RPMI8226 (cell line): ENCODE measurements around the gene UBXN10.
A peak's percentile ranks its signal among the peaks of the same experiment; 100 is the strongest.

Source experiments
- DNase-seq: peaks from one replicate; pipeline ENCODE4 v3.0.0-alpha.2; 2015

The UBXN10 gene

GRCh38 chr1:20184997-20185833 lies 681 bp upstream of the UBXN10 start:
- DNase-seq: no peak

GRCh38 chr1:20187103-20187812 lies 1.4 kb downstream of the UBXN10 start:
- no peak for DNase-seq

GRCh38 chr1:20187813-20188454 lies 2.0 kb downstream of the UBXN10 start:
- no peak for DNase-seq

DNA sequence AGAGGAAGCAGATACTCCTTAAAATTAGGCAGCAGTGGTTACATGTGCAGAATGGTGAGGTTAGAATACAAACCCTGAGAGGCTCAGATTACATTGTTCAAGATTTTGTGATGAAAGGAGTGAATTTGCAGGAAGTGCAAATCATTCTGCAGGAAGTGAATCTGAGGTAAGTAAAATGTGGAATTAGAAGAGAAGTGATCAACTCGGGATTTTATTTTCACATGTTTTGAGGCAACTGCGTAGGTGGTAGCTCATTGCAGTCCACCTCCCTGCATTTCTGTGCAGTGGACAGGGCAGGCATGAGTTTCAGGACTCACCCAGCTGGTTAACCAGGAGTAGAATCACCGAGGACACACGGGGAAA lies 2.5 kb downstream of the UBXN10 start:
- DNase-seq: no peak

- no peak for DNase-seq
Observed at GRCh38 chr1:20189664-20190063, 3.8 kb downstream of the UBXN10 start.

GRCh38 chr1:20190256-20191160 lies 4.6 kb downstream of the UBXN10 start:
- no peak for DNase-seq

GRCh38 chr1:20191266-20191825 lies 5.5 kb downstream of the UBXN10 start:
- no peak for DNase-seq

DNA sequence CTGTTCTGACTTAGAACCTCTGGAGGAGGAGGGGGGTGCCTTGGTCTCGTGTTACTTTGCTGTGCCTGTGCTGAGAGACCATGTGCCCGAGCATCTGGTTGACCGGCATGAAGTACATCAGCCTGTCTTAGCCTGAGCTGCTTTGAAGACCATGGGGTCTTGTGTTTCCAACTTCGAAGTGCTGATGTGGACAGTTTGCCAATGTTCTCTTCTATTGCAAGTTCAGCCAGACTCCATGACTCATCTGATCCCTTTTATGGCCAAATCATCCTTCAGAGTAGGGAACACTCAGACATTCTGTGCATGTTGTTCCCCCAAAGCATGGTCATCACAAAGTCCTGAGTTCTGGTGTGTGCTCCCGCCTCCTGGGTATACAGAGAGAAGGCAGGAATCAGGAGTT lies 6.5 kb downstream of the UBXN10 start:
- no peak for DNase-seq

DNA sequence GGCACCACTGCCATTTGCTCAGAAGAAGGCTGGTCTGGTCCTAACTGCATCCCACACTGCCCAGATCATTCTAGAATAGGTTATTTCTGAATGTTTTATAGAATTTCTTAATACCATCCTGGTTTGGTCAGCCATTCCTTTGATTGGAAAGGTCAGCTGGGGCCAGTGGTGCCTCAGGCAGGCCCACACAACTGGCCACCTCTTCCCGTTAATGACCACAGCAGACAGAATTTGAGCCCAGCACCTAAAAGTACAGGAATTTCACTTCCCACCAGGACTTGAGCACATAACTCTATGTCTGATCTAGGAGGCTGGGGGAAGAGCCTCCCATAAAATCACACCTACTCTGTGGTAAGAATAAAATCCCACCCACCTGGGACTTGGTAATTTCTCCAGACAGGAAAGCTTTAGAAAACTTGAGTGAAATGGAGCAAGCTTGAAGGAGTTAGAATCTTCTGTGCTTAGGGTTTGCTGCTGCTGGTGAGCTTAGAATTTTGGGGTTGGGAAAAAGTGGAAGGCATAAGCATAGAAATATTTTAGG lies 7.0 kb downstream of the UBXN10 start:
- DNase-seq: no peak

DNA sequence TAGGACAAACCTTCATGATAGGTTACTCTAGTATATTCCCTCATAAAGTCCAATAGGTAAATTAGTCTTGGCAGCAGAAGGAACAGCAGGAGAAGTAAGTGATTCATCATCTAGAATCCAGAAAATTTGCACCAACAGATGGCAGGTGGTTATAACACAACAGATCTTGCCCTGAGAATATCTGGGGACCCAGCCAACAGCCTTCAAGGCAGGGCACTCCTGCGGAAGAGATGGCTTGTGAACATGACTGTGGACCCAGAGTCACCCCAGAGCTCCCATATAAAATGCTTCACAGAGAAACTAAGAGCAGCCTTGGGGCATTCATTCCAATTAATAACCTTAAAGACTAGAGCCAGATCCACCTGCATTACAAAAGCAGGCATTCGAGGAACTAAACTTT lies 8.3 kb downstream of the UBXN10 start:
- DNase-seq: no peak

DNA sequence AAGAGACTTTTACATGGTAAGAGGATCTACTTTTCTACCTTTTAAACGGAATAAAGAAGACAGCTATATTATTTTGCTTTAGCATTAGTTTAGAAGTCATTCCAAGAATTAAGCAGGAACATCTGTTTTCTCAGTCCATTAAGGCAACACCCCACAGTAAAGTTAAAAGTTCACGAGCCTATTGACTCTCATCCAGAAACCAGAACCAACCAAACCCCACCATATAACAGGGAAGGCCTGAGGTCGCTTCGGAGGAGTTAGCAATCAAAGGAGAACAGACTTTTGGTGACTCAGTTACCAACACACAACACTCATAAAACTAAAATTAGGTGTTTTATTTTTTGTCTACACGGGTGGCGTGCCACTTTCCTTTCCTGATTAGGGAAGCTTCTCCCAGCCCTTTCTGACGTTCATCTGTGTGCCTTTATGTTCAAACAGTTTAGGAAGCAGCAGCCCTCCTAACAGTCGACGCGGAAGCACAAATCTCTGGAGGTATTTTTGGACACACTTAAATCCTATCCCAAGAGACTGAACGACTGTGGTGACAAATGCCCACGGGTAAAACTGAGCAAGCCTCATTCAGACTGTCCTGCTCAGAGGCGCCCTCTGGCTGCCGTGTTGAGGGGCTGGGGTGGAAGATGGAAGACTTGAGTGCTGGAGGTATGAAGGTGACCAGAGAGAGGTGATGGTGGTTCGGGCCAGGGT lies 9.0 kb downstream of the UBXN10 start:
- peak; percentile 72 for DNase-seq

GRCh38 chr1:20195462-20195780 lies 9.5 kb downstream of the UBXN10 start:
- DNase-seq: no peak

GRCh38 chr1:20197329-20197791 lies 11.5 kb downstream of the UBXN10 start:
- no peak for DNase-seq

DNA sequence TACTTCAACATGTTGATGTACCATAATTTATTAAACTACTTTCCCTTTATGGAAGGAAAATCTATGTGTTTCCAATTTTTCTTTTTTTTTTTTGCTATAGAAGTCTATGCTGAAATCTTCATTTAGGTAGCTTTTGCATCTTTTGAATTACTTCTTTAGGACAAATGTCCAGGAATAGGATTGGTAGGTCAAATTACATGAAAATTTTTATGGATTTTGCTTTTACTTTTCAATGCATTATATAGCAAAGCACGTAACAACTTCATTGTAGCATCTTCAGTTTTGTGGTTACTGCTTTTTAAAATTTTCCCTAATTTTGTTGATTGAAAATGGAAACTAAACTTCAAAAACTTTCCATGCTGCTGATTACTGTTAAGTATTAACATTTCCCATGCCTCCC lies 12.4 kb downstream of the UBXN10 start:
- DNase-seq: no peak

DNA sequence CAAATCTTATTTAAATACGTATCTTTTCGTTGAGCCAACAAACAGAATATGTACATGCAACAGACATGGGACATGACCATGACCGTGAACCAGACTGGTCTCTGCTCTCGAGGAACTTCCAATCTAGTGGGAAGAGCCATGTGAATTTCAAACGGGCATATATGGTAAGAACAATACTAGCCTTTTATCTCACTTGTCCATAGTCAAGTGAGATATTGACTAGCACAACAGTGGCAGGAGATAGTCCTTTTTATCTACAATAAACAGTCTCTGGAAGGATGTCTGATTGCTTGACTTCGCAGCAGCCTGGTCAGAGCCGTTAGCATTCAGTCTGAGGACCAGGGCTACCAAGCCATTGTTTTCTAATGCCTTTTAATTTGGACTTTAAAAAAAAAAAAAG lies 13.0 kb downstream of the UBXN10 start:
- no peak for DNase-seq

- no peak for DNase-seq
Observed at GRCh38 chr1:20199403-20199802, 13.5 kb downstream of the UBXN10 start.

- DNase-seq: no peak
Observed at GRCh38 chr1:20199840-20200239, 13.9 kb downstream of the UBXN10 start.

GRCh38 chr1:20200966-20201365 lies 15.1 kb downstream of the UBXN10 start:
- DNase-seq: no peak

DNA sequence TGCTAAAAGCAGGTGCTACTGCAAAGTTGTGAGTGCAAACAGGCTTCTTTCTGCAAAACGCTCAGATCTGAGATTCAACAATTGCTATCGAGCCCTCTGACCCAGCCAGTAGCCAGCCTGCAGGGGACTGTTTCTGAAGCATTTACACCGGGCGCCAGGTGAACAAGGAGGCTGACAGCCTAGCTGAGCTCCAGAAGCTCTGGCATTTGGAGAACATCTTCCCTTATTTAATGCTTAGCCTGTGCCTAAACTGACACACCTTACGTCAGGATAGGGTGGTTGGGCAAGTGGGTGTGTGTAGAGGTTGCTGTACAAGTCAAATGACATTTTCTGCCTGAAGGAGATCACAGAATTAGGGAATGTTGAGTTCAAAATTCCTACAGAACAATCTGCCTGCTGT lies 16.3 kb downstream of the UBXN10 start:
- DNase-seq: no peak

DNA sequence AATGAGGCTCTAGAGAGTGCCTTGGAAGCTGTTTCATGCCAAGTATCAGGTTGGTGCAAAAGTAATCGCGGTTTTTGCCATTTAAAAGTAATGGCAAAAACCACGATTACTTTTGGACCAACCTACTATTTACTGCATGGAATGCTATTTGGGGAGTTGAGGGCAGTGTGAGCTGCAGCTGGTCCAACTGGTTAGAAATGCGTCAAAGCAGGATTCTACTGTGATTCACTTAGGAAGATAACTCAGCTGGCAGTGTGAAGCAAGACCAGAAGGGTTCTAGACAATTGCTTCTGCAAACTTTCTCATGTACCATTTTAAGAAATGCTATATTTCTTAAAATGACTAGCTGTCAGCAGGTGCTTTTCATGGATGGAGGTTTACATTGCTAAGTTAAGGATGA lies 21.6 kb downstream of the UBXN10 start:
- DNase-seq: no peak

DNA sequence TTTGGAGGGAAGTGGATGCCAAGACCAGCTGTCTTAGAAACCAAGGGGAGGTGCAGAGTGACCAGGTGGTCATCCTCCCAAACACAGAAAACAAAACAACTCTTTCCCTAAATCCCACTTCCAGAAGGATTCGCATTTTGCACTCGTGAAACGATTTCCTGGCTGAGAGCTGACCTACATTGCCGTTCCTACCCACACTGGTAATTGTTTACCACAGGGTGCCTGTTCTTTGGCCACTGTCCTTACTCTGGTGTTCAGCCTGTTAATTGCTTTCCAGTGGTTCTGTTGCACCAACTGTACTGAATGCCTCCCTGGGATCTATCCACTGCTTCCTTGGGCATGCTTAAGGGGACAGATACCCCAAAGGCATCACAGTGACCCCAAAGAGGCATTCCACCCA lies 23.6 kb downstream of the UBXN10 start:
- no peak for DNase-seq
